ENCODE results near the gene CD7.
A peak's percentile ranks its signal among the peaks of the same experiment; 100 is the strongest.

CD7 gene

GRCh38 chr17:82328141-82328993 is 11.0 kb upstream of the CD7 start:
- DNase-seq (ENCODE audit: low read depth in 2 of 2): no peak

GRCh38 chr17:82327757-82328140 is 10.3 kb upstream of the CD7 start:
- DNase-seq (ENCODE audit: low read depth in 2 of 2): no peak

GRCh38 chr17:82327289-82327688 is 9.9 kb upstream of the CD7 start:
- DNase-seq (ENCODE audit: low read depth in 2 of 2): no peak

- no peak for DNase-seq (ENCODE audit: low read depth in 2 of 2)
Measured at GRCh38 chr17:82325286-82326180, 8.1 kb upstream of the CD7 start.

GRCh38 chr17:82324566-82325285 is 7.3 kb upstream of the CD7 start:
- no peak for DNase-seq (ENCODE audit: low read depth in 2 of 2)

GRCh38 chr17:82323514-82324234 is 6.3 kb upstream of the CD7 start:
- DNase-seq (ENCODE audit: low read depth in 2 of 2): no peak

GRCh38 chr17:82322526-82323453 is 5.4 kb upstream of the CD7 start:
- no peak for DNase-seq (ENCODE audit: low read depth in 2 of 2)

- DNase-seq (ENCODE audit: low read depth in 2 of 2): no peak
Measured at GRCh38 chr17:82321947-82322466, 4.6 kb upstream of the CD7 start.

- DNase-seq (ENCODE audit: low read depth in 2 of 2): peak; percentile 57 to 64
Measured at GRCh38 chr17:82320956-82321927, 3.8 kb upstream of the CD7 start.

- no peak for DNase-seq (ENCODE audit: low read depth in 2 of 2)
Measured at GRCh38 chr17:82320140-82320840, 2.9 kb upstream of the CD7 start.

GRCh38 chr17:82319619-82320062 is 2.2 kb upstream of the CD7 start:
- no peak for DNase-seq (ENCODE audit: low read depth in 2 of 2)

GRCh38 chr17:82318772-82319606 is 1.6 kb upstream of the CD7 start:
- DNase-seq (ENCODE audit: low read depth in 2 of 2): no peak

- no peak for DNase-seq (ENCODE audit: low read depth in 2 of 2)
Measured at GRCh38 chr17:82318169-82318498, 726 bp upstream of the CD7 start.

- no peak for DNase-seq (ENCODE audit: low read depth in 2 of 2)
Measured at GRCh38 chr17:82316651-82317393, 586 bp downstream of the CD7 start.

- DNase-seq (ENCODE audit: low read depth in 2 of 2): no peak
Measured at GRCh38 chr17:82315703-82316358, 1.6 kb downstream of the CD7 start.
